ENCODE data around the gene NBPF3.
A peak's percentile ranks its signal among the peaks of the same experiment; 100 is the strongest.

The NBPF3 gene

GRCh38 chr1:21494196-21494595, 54.3 kb downstream of the NBPF3 start:
- DNase-seq (ENCODE audit: low spot score): no peak

- DNase-seq (ENCODE audit: low spot score): no peak
Observed at GRCh38 chr1:21495225-21495820, 55.4 kb downstream of the NBPF3 start.

- DNase-seq (ENCODE audit: low spot score): no peak
Observed at GRCh38 chr1:21496063-21496462, 56.1 kb downstream of the NBPF3 start.

- DNase-seq (ENCODE audit: low spot score): no peak
Observed at GRCh38 chr1:21496886-21497285, 56.9 kb downstream of the NBPF3 start.

- DNase-seq (ENCODE audit: low spot score): no peak
Observed at GRCh38 chr1:21497466-21498061, 57.6 kb downstream of the NBPF3 start.

GRCh38 chr1:21499283-21499950, 59.5 kb downstream of the NBPF3 start:
- no peak for DNase-seq (ENCODE audit: low spot score)

GRCh38 chr1:21503706-21504377, 63.9 kb downstream of the NBPF3 start:
- DNase-seq (ENCODE audit: low spot score): peak; percentile 31

- no peak for DNase-seq (ENCODE audit: low spot score)
Observed at GRCh38 chr1:21506804-21507203, 66.9 kb downstream of the NBPF3 start.

GRCh38 chr1:21507511-21508270, 67.8 kb downstream of the NBPF3 start:
- DNase-seq (ENCODE audit: low spot score): no peak

GRCh38 chr1:21508580-21509350, 68.8 kb downstream of the NBPF3 start:
- no peak for DNase-seq (ENCODE audit: low spot score)

GRCh38 chr1:21509351-21510112, 69.6 kb downstream of the NBPF3 start, which contains the start of gene ALPL:
ALPL (plus strand) TSS chr1:21509423; CDS start chr1:21554082, 44,659 bp downstream.
- DNase-seq (ENCODE audit: low spot score): no peak

- DNase-seq (ENCODE audit: low spot score): no peak
Observed at GRCh38 chr1:21510113-21510493, 70.2 kb downstream of the NBPF3 start.

- DNase-seq (ENCODE audit: low spot score): no peak
Observed at GRCh38 chr1:21510885-21511578, 71.1 kb downstream of the NBPF3 start.

GRCh38 chr1:21511579-21512522, 71.9 kb downstream of the NBPF3 start:
- peak; percentile 17 for DNase-seq (ENCODE audit: low spot score)

- DNase-seq (ENCODE audit: low spot score): no peak
Observed at GRCh38 chr1:21514245-21514644, 74.3 kb downstream of the NBPF3 start.

- DNase-seq (ENCODE audit: low spot score): no peak
Observed at GRCh38 chr1:21517161-21517589, 77.2 kb downstream of the NBPF3 start.

GRCh38 chr1:21517660-21518480, 77.9 kb downstream of the NBPF3 start:
- no peak for DNase-seq (ENCODE audit: low spot score)
